Right cardiac atrium (tissue), 5 donors: ENCODE measurements around the gene MIA. TPM values are rescaled to one million over a fixed set of nuclear protein-coding genes. Genes with fewer than 3 reads are reported as not detected.
A peak's percentile ranks its signal among the peaks of the same experiment; 100 is the strongest.
"Not testable (repeated sequence)": the region's sequence is repeated elsewhere in the genome, so short reads cannot be mapped to it uniquely, and the experiment has no call there.

Experiments
- ATAC-seq, 2 donors: fragments of 200-7000 bp; cut with Tn5 transposase; one replicate each; pipeline versions ENCODE4 v1.8.0 to v1.9.1; 2020; ENCODE audit warnings: moderate library complexity in 2 of 2, mild to moderate bottlenecking in 1 of 2
- DNase-seq, 3 donors: peaks; one replicate each; pipeline ENCODE4 v3.0.0-alpha.2; 2020
- H3K27ac ChIP-seq: one replicate; pipeline ENCODE4 v1.5.1; 2013; ENCODE audit warnings: mild to moderate bottlenecking, low read length, control low read depth, moderate library complexity
- H3K27me3 ChIP-seq: one replicate; pipeline ENCODE4 v1.6.1; 2013; ENCODE audit not compliant: control insufficient read depth, insufficient read depth
- H3K4me1 ChIP-seq: one replicate; pipeline ENCODE4 v1.6.1; 2013; ENCODE audit warnings: low read length; ENCODE audit not compliant: control insufficient read depth, insufficient read depth
- H3K4me3 ChIP-seq: one replicate; pipeline ENCODE4 v1.5.1; 2013; ENCODE audit warnings: low read length, control low read depth
- H3K9me3 ChIP-seq: one replicate; pipeline ENCODE4 v1.6.1; 2013; ENCODE audit warnings: low read length; ENCODE audit not compliant: control insufficient read depth
- WGBS: extraction: QIAGEN DNeasy Blood & Tissue Kit; methylation state at CpG from one replicate; pipeline ENCODE4 v1.1.7; 2013; 5-methylcytosine and 5-hydroxymethylcytosine counted together
- intact Hi-C, 4 donors: fragments of 100-400 bp; cut with DNase I; formaldehyde crosslinking; loops; one replicate each; pipeline versions ENCODE4 v1.11.0 to v1.14.0; 2022 to 2023
- polyA plus RNA-seq: library from polyadenylated mRNA; stranded (reverse); fragments of 200-250 nt; gene quantifications from one replicate; pipeline ENCODE4 v1.2.3, GENCODE V29; 2013
- total RNA-seq, 4 donors: library from RNA; stranded (reverse); fragmentation: NEBNext Ultra II Directional; extraction: Animal tissue kit (Norgen Biotek cat#: 25700); gene quantifications; one replicate each; pipeline ENCODE4 v1.2.1, GENCODE V29; 2021
- donor health status: healthy with polysubstance abuse.
- donor health status: DM: no; HTN: yes; CAD: no.
- donor health status: DM: no; HTN: no; CAD: no.
- donor health status: DM: no; HTN: yes; CAD: no; lungs with severe emphysema.
- donor health status: DM: yes; HTN: yes; CAD: no.

The MIA gene
- total and polyA plus RNA-seq, 5 donors = 0.71 to 3.7 (median 1.6) TPM

GRCh38 chr19:40752257-40752781 is 23.0 kb upstream of the MIA start:
- ATAC-seq (no peak), DNase-seq (peak in 1 of 3 donors; percentile 21)
- Histone ChIP-seq H3K4me1 (peaks cover 13% of the 10 kb centered on the region), H3K27me3 (no peaks in the 10 kb centered on the region), H3K9me3 (no peaks in the 10 kb centered on the region), H3K27ac (no peak overlapping the region), H3K4me3 (peak overlapping the region; percentile 73)
- 77% methylated on average over 12 of the region's 12 CpGs for WGBS
- intact Hi-C loops = loop anchor here in 1 of 4 donors (5.0 kb wide), 1 partner anchor 50 kb away; no protein-coding TSS in a partner anchor

- WGBS = 79% methylated on average over 9 of the region's 9 CpGs
- DNase-seq (peak in 1 of 3 donors; percentile 9), ATAC-seq (no peak)
- H3K27ac ChIP-seq = no peak overlapping the region
- intact Hi-C loops = loop anchor here in 1 of 4 donors (5.0 kb wide), 1 partner anchor 48 kb away; no protein-coding TSS in a partner anchor
- H3K4me1 ChIP-seq = peaks cover 13% of the 10 kb centered on the region
- no peaks in the 10 kb centered on the region for H3K27me3 ChIP-seq
- H3K4me3 ChIP-seq = no peak overlapping the region
- no peaks in the 10 kb centered on the region for H3K9me3 ChIP-seq
Measured at GRCh38 chr19:40754611-40755247, 20.6 kb upstream of the MIA start.

GRCh38 chr19:40755248-40755624 is 20.1 kb upstream of the MIA start:
- peaks cover 13% of the 10 kb centered on the region for H3K4me1 ChIP-seq
- intact Hi-C loops = no loop called here
- H3K27ac ChIP-seq = no peak overlapping the region
- no peak overlapping the region for H3K4me3 ChIP-seq
- DNase-seq (no peak), ATAC-seq (no peak)
- WGBS = 90% methylated on average over 3 of the region's 3 CpGs
- no peaks in the 10 kb centered on the region for H3K9me3 ChIP-seq
- no peaks in the 10 kb centered on the region for H3K27me3 ChIP-seq

GRCh38 chr19:40755791-40756190 is 19.5 kb upstream of the MIA start:
- whole genome bisulfite sequencing = 97% methylated on average over 8 of the region's 8 CpGs
- peaks cover 13% of the 10 kb centered on the region for H3K4me1 ChIP-seq
- H3K9me3 ChIP-seq = no peaks in the 10 kb centered on the region
- H3K4me3 ChIP-seq = no peak overlapping the region
- no peaks in the 10 kb centered on the region for H3K27me3 ChIP-seq
- ATAC-seq (no peak), DNase-seq (peak in 1 of 3 donors; percentile 29)
- no peak overlapping the region for H3K27ac ChIP-seq
- intact Hi-C loops = no loop called here

- DNase-seq = peak in 1 of 3 donors; percentile 13
- no peak overlapping the region for H3K27ac ChIP-seq
- no peak for ATAC-seq
- no peak overlapping the region for H3K4me3 ChIP-seq
- intact Hi-C loops = no loop called here
- H3K27me3 ChIP-seq = no peaks in the 10 kb centered on the region
- WGBS = 75% methylated on average over 11 of the region's 11 CpGs
- peaks cover 13% of the 10 kb centered on the region for H3K4me1 ChIP-seq
- H3K9me3 ChIP-seq = no peaks in the 10 kb centered on the region
Measured at GRCh38 chr19:40756502-40757110, 18.7 kb upstream of the MIA start.

- intact Hi-C loops = no loop called here
- peaks cover 10% of the 10 kb centered on the region for H3K4me1 ChIP-seq
- no peak overlapping the region for H3K4me3 ChIP-seq
- ATAC-seq (no peak), DNase-seq (peak in 1 of 3 donors; percentile 0)
- no peaks in the 10 kb centered on the region for H3K9me3 ChIP-seq
- H3K27ac ChIP-seq = no peak overlapping the region
- 100% methylated on average over 3 of the region's 3 CpGs for WGBS
- no peaks in the 10 kb centered on the region for H3K27me3 ChIP-seq
Measured at GRCh38 chr19:40758491-40758890, 16.8 kb upstream of the MIA start.

GRCh38 chr19:40759352-40759751 is 16.0 kb upstream of the MIA start:
- intact Hi-C loops = no loop called here
- H3K4me1 ChIP-seq = peaks cover 10% of the 10 kb centered on the region
- DNase-seq (no peak), ATAC-seq (no peak)
- no peaks in the 10 kb centered on the region for H3K9me3 ChIP-seq
- H3K27ac ChIP-seq = no peak overlapping the region
- H3K4me3 ChIP-seq = no peak overlapping the region
- no peaks in the 10 kb centered on the region for H3K27me3 ChIP-seq
- WGBS = 92% methylated on average over 13 of the region's 13 CpGs

- 90% methylated on average over 17 of the region's 17 CpGs for WGBS
- no peaks in the 10 kb centered on the region for H3K4me1 ChIP-seq
- no peaks in the 10 kb centered on the region for H3K9me3 ChIP-seq
- ATAC-seq = no peak
- no peaks in the 10 kb centered on the region for H3K27me3 ChIP-seq
- DNase-seq = peak in 1 of 3 donors; percentile 59
- no peak overlapping the region for H3K4me3 ChIP-seq
- no peak overlapping the region for H3K27ac ChIP-seq
- intact Hi-C loops = no loop called here
Measured at GRCh38 chr19:40762754-40763470, 12.4 kb upstream of the MIA start.

GRCh38 chr19:40763526-40763925 is 11.8 kb upstream of the MIA start:
- ATAC-seq = no peak
- H3K4me3 ChIP-seq = no peak overlapping the region
- no peaks in the 10 kb centered on the region for H3K4me1 ChIP-seq
- 92% methylated on average over 7 of the region's 7 CpGs for whole genome bisulfite sequencing
- H3K27ac ChIP-seq = no peak overlapping the region
- no peaks in the 10 kb centered on the region for H3K9me3 ChIP-seq
- intact Hi-C loops = no loop called here
- peak in 1 of 3 donors; percentile 10 for DNase-seq
- no peaks in the 10 kb centered on the region for H3K27me3 ChIP-seq

GRCh38 chr19:40763963-40764362 is 11.4 kb upstream of the MIA start:
- ATAC-seq = no peak
- intact Hi-C loops = no loop called here
- H3K27ac ChIP-seq = no peak overlapping the region
- peak in 1 of 3 donors; percentile 22 for DNase-seq
- no peaks in the 10 kb centered on the region for H3K4me1 ChIP-seq
- WGBS = 89% methylated on average over 10 of the region's 10 CpGs
- no peak overlapping the region for H3K4me3 ChIP-seq
- H3K9me3 ChIP-seq = no peaks in the 10 kb centered on the region
- no peaks in the 10 kb centered on the region for H3K27me3 ChIP-seq

GRCh38 chr19:40766385-40766784 is 8.9 kb upstream of the MIA start:
- WGBS = 95% methylated on average over 13 of the region's 13 CpGs
- H3K4me1 ChIP-seq, ATAC-seq, H3K4me3 ChIP-seq, intact Hi-C loops, H3K9me3 ChIP-seq, H3K27me3 ChIP-seq, H3K27ac ChIP-seq: not testable (repeated sequence)
- peak in 1 of 3 donors; percentile 34 for DNase-seq
